Measurements from ENCODE around the gene GPR4. TPM values are rescaled to one million over a fixed set of nuclear protein-coding genes. Genes with fewer than 3 reads are reported as not detected.

Gene GPR4
- polyA plus RNA-seq, 1 donor from 2014 or later: 0.25 TPM

DNA sequence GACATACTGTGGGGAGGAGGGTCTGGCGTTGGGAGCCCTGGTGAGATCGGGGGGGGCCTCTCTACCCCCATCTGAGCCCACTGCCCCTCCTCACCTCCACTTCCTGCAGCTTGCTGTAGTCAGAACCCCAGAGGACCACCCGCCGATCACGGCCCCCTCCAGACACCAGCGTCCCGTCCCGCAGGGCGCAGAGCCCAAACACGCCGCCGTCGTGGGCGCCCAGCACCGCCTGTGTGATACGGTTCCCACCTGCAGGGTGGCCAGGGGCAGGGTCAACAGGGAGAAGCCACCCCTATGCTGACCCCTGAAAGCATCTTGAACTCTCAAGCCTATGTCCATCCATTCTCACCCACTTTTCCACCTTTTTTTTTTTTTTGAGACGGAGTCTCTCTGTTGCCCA, 19.4 kb upstream of the GPR4 start:
- no peaks in the 10 kb centered on the region for H3K36me3 ChIP-seq (ENCODE audit: insufficient read depth, low read length)

DNA sequence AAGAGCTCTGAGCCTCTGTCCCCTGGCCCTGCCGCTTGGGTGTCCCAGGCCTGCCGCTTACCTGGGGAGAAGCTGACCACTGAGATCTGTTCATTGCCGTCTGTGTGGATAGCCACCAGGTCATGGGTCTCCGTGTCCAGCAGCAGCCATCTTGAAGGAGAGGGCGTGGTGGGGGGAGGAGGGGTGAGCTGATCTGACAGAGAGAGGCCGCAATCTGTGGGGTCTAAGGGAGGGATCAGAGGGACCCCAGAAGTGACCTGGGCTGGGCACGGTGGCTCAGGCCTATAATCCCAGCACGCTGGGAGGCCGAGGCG, 14.6 kb upstream of the GPR4 start:
- no peak overlapping the region for H3K27ac ChIP-seq (ENCODE audit: low read length)
- H4K20me1 ChIP-seq (ENCODE audit: insufficient read depth): no peaks in the 10 kb centered on the region
- no peaks in the 10 kb centered on the region for H3K27me3 ChIP-seq (ENCODE audit: insufficient read depth, low read depth, low read length)
- H3K9ac ChIP-seq (ENCODE audit: low read length): no peak overlapping the region
- no peak overlapping the region for H3K4me3 ChIP-seq (ENCODE audit: low read length)
- no peak overlapping the region for H2AFZ ChIP-seq (ENCODE audit: low read depth, low read length)
- no peak for TF ChIP-seq MXI1 (conservative IDR thresholded peaks at IDR 0.05; ENCODE audit: poor library complexity, severe bottlenecking)
- TF ChIP-seq EP300 (conservative IDR thresholded peaks at IDR 0.05; ENCODE audit: poor library complexity, severe bottlenecking): no peak
- no peak for TF ChIP-seq POLR2AphosphoS5 (IDR thresholded peaks at IDR 0.05)
- TF ChIP-seq RAD21 (conservative IDR thresholded peaks at IDR 0.05): no peak
- no peak for TF ChIP-seq SMC3 (conservative IDR thresholded peaks at IDR 0.05; ENCODE audit: poor library complexity)
- TF ChIP-seq, protein P1, sequence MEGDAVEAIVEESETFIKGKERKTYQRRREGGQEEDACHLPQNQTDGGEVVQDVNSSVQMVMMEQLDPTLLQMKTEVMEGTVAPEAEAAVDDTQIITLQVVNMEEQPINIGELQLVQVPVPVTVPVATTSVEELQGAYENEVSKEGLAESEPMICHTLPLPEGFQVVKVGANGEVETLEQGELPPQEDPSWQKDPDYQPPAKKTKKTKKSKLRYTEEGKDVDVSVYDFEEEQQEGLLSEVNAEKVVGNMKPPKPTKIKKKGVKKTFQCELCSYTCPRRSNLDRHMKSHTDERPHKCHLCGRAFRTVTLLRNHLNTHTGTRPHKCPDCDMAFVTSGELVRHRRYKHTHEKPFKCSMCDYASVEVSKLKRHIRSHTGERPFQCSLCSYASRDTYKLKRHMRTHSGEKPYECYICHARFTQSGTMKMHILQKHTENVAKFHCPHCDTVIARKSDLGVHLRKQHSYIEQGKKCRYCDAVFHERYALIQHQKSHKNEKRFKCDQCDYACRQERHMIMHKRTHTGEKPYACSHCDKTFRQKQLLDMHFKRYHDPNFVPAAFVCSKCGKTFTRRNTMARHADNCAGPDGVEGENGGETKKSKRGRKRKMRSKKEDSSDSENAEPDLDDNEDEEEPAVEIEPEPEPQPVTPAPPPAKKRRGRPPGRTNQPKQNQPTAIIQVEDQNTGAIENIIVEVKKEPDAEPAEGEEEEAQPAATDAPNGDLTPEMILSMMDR (IDR thresholded peaks at IDR 0.05; ENCODE audit: poor library complexity, severe bottlenecking): no peak
- TF ChIP-seq, protein P2, sequence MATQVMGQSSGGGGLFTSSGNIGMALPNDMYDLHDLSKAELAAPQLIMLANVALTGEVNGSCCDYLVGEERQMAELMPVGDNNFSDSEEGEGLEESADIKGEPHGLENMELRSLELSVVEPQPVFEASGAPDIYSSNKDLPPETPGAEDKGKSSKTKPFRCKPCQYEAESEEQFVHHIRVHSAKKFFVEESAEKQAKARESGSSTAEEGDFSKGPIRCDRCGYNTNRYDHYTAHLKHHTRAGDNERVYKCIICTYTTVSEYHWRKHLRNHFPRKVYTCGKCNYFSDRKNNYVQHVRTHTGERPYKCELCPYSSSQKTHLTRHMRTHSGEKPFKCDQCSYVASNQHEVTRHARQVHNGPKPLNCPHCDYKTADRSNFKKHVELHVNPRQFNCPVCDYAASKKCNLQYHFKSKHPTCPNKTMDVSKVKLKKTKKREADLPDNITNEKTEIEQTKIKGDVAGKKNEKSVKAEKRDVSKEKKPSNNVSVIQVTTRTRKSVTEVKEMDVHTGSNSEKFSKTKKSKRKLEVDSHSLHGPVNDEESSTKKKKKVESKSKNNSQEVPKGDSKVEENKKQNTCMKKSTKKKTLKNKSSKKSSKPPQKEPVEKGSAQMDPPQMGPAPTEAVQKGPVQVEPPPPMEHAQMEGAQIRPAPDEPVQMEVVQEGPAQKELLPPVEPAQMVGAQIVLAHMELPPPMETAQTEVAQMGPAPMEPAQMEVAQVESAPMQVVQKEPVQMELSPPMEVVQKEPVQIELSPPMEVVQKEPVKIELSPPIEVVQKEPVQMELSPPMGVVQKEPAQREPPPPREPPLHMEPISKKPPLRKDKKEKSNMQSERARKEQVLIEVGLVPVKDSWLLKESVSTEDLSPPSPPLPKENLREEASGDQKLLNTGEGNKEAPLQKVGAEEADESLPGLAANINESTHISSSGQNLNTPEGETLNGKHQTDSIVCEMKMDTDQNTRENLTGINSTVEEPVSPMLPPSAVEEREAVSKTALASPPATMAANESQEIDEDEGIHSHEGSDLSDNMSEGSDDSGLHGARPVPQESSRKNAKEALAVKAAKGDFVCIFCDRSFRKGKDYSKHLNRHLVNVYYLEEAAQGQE (IDR thresholded peaks at IDR 0.05; ENCODE audit: borderline replicate concordance): no peak
- H3K36me3 ChIP-seq (ENCODE audit: insufficient read depth, low read length): no peaks in the 10 kb centered on the region
- H3K9me2 ChIP-seq (ENCODE audit: insufficient read depth, low read length): no peaks in the 10 kb centered on the region
- H3F3A ChIP-seq (ENCODE audit: insufficient read depth, low read length, poor library complexity, severe bottlenecking): no peaks in the 10 kb centered on the region
- no peaks in the 10 kb centered on the region for H3K9me3 ChIP-seq (ENCODE audit: low read length)
- H3K4me2 ChIP-seq (ENCODE audit: low read length): no peak overlapping the region
- H3K79me2 ChIP-seq (replicated peaks; ENCODE audit: insufficient read depth, low read length): no peaks in the 10 kb centered on the region

More for the DNA sequence above, 19.4 kb upstream of the GPR4 start:
- no peak for TF ChIP-seq MXI1 (conservative IDR thresholded peaks at IDR 0.05; ENCODE audit: poor library complexity, severe bottlenecking)
- TF ChIP-seq RAD21 (conservative IDR thresholded peaks at IDR 0.05): no peak
- no peak for TF ChIP-seq POLR2AphosphoS5 (IDR thresholded peaks at IDR 0.05)
- TF ChIP-seq, protein P1 (IDR thresholded peaks at IDR 0.05; ENCODE audit: poor library complexity, severe bottlenecking): no peak
- TF ChIP-seq EP300 (conservative IDR thresholded peaks at IDR 0.05; ENCODE audit: poor library complexity, severe bottlenecking): no peak
- TF ChIP-seq EZH2 (IDR thresholded peaks at IDR 0.05; ENCODE audit: borderline replicate concordance, insufficient read depth, low read length, poor library complexity, severe bottlenecking): no peak
- TF ChIP-seq TAF1 (IDR thresholded peaks at IDR 0.05; ENCODE audit: low read depth): no peak
- TF ChIP-seq, protein P2 (IDR thresholded peaks at IDR 0.05; ENCODE audit: borderline replicate concordance): no peak
- TF ChIP-seq SMC3 (conservative IDR thresholded peaks at IDR 0.05; ENCODE audit: poor library complexity): no peak
- Histone ChIP-seq H3K9me2 (ENCODE audit: insufficient read depth, low read length) (no peaks in the 10 kb centered on the region), H3K4me2 (ENCODE audit: low read length) (no peak overlapping the region), H3K27me3 (ENCODE audit: insufficient read depth, low read depth, low read length) (no peaks in the 10 kb centered on the region), H3K27ac (ENCODE audit: low read length) (no peak overlapping the region), H3K9ac (ENCODE audit: low read length) (no peak overlapping the region), H3K79me2 (replicated peaks; ENCODE audit: insufficient read depth, low read length) (no peaks in the 10 kb centered on the region), H3F3A (ENCODE audit: insufficient read depth, low read length, poor library complexity, severe bottlenecking) (no peaks in the 10 kb centered on the region), H4K20me1 (ENCODE audit: insufficient read depth) (no peaks in the 10 kb centered on the region), H2AFZ (ENCODE audit: low read depth, low read length) (no peak overlapping the region), H3K9me3 (ENCODE audit: low read length) (no peaks in the 10 kb centered on the region), H3K4me3 (ENCODE audit: low read length) (no peak overlapping the region)
